Endodermal cell (in vitro differentiated cells): ENCODE measurements around the gene FCER2. TPM values are rescaled to one million over a fixed set of nuclear protein-coding genes. Genes with fewer than 3 reads are reported as not detected.

Source experiments
- DNase-seq: peaks from one replicate; pipeline ENCODE4 v3.0.0-alpha.2; 2017
- H3K27ac ChIP-seq: 2 replicates; pipeline ENCODE4 v1.5.1; 2013; ENCODE audit warnings: mild to moderate bottlenecking, low read depth, low read length, moderate library complexity
- H3K27me3 ChIP-seq: 2 replicates; pipeline ENCODE4 v1.6.1; 2013; ENCODE audit warnings: mild to moderate bottlenecking, low read length, moderate library complexity; ENCODE audit not compliant: insufficient read depth, control insufficient read depth, poor library complexity, severe bottlenecking
- H3K36me3 ChIP-seq: 2 replicates; pipeline ENCODE4 v1.7.0; 2013; ENCODE audit warnings: mild to moderate bottlenecking, low read length, moderate library complexity; ENCODE audit not compliant: control insufficient read depth, insufficient read depth
- H3K4me1 ChIP-seq: one replicate; pipeline ENCODE4 v1.7.0; 2013; ENCODE audit warnings: low read length; ENCODE audit not compliant: control insufficient read depth, insufficient read depth
- H3K4me3 ChIP-seq: 2 replicates; pipeline ENCODE4 v1.5.1; 2013; ENCODE audit warnings: mild to moderate bottlenecking, low read length, moderate library complexity
- H3K9ac ChIP-seq: 2 replicates; pipeline ENCODE4 v1.6.1; 2013; ENCODE audit warnings: mild to moderate bottlenecking, low read length, moderate library complexity; ENCODE audit not compliant: poor library complexity, severe bottlenecking; ENCODE audit errors: extremely low read depth
- H3K9me3 ChIP-seq: 2 replicates; pipeline ENCODE4 v1.6.1; 2013; ENCODE audit warnings: mild to moderate bottlenecking, low read length, moderate library complexity; ENCODE audit not compliant: control insufficient read depth
- H3K27ac Mint-ChIP-seq: 2 replicates; pipeline ENCODE4 v1.8.0; 2020; ENCODE audit warnings: mixed read lengths
- H3K27me3 Mint-ChIP-seq: 2 replicates; pipeline ENCODE4 v1.8.0; 2021; ENCODE audit warnings: mild to moderate bottlenecking, mixed read lengths; ENCODE audit not compliant: insufficient read depth
- H3K36me3 Mint-ChIP-seq: 2 replicates; pipeline ENCODE4 v1.8.0; 2020; ENCODE audit warnings: low read depth, mixed read lengths
- H3K4me1 Mint-ChIP-seq: 2 replicates; pipeline ENCODE4 v1.8.0; 2020; ENCODE audit warnings: mixed read lengths
- H3K4me3 Mint-ChIP-seq: 2 replicates; pipeline ENCODE4 v1.8.0; 2020; ENCODE audit warnings: mild to moderate bottlenecking, moderate library complexity, mixed read lengths
- H3K9me3 Mint-ChIP-seq: 2 replicates; pipeline ENCODE4 v1.8.0; 2020; ENCODE audit warnings: mild to moderate bottlenecking, mixed read lengths
- CTCF ChIP-seq: fragments of 200-600 bp; sonication (generic); conservative IDR thresholded peaks from 2 replicates; pipeline ENCODE4 v1.5.0; 2021; ENCODE audit warnings: antibody characterized with exemption, mild to moderate bottlenecking
- WGBS, 2 experiments: methylation state at CpG; one replicate each; pipeline versions ENCODE4 v1.1.5 to v1.1.7; 2013; ENCODE audit warnings: missing lambda C conversion rate in 2 of 2, mixed read lengths in 1 of 2; ENCODE audit not compliant: insufficient coverage in 1 of 2, insufficient read length in 1 of 2; 5-methylcytosine and 5-hydroxymethylcytosine counted together
- total RNA-seq, 2 donors: library from RNA; stranded (reverse); fragmentation: NEBNext Ultra II Directional in 1 of 2; extraction: Animal tissue kit (Norgen Biotek cat#: 25700) in 1 of 2; gene quantifications; 2 replicates in 1 of 2; 3 replicates in 1 of 2; pipeline ENCODE4 v1.2.1, GENCODE V29; 2021

FCER2 gene
- total RNA-seq, 2 donors from 2014 or later = not detected

GRCh38 chr19:7676376-7676775 lies 25.6 kb downstream of the FCER2 start:
- H3K9me3 Mint-ChIP-seq = peaks cover 7% of the 10 kb centered on the region
- H3K9me3 ChIP-seq = no peaks in the 10 kb centered on the region

GRCh38 chr19:7674010-7675005 lies 27.6 kb downstream of the FCER2 start:
- no peak for TF ChIP-seq CTCF

More at GRCh38 chr19:7676376-7676775, 25.6 kb downstream of the FCER2 start:
- WGBS, 2 experiments = 72 to 80% methylated on average over 2 to 7 of the region's 7 CpGs
- Histone ChIP-seq H3K27me3 (peaks cover 47% of the 10 kb centered on the region), H3K4me3 (no peak overlapping the region), H3K4me1 (no peaks in the 10 kb centered on the region), H3K36me3 (no peaks in the 10 kb centered on the region), H3K9ac (no peak overlapping the region), H3K27ac (no peak overlapping the region)
- no peak overlapping the region for H3K4me3 Mint-ChIP-seq
- H3K27me3 Mint-ChIP-seq = peaks cover 65% of the 10 kb centered on the region
- no peaks in the 10 kb centered on the region for H3K36me3 Mint-ChIP-seq
- no peak for DNase-seq
- H3K27ac Mint-ChIP-seq = no peak overlapping the region
- no peak for TF ChIP-seq CTCF
- no peaks in the 10 kb centered on the region for H3K4me1 Mint-ChIP-seq

GRCh38 chr19:7672522-7672921 lies 29.4 kb downstream of the FCER2 start:
- Mint-ChIP-seq H3K36me3 (no peaks in the 10 kb centered on the region), H3K4me1 (no peaks in the 10 kb centered on the region), H3K9me3 (peaks cover 7% of the 10 kb centered on the region), H3K27ac (no peak overlapping the region), H3K4me3 (no peak overlapping the region), H3K27me3 (peaks cover 87% of the 10 kb centered on the region)
- WGBS, 2 experiments = 52 to 58% methylated on average over 6 to 9 of the region's 9 CpGs
- Histone ChIP-seq H3K36me3 (no peaks in the 10 kb centered on the region), H3K9ac (no peak overlapping the region), H3K4me3 (no peak overlapping the region), H3K27ac (no peak overlapping the region), H3K27me3 (peaks cover 66% of the 10 kb centered on the region), H3K9me3 (no peaks in the 10 kb centered on the region), H3K4me1 (no peaks in the 10 kb centered on the region)
- TF ChIP-seq CTCF = no peak
- no peak for DNase-seq

More at GRCh38 chr19:7674010-7675005, 27.6 kb downstream of the FCER2 start:
- H3K27ac ChIP-seq = no peak overlapping the region
- H3K27ac Mint-ChIP-seq = no peak overlapping the region
- H3K9me3 ChIP-seq = no peaks in the 10 kb centered on the region
- peaks cover 82% of the 10 kb centered on the region for H3K27me3 Mint-ChIP-seq
- H3K36me3 Mint-ChIP-seq = no peaks in the 10 kb centered on the region
- H3K4me1 Mint-ChIP-seq = no peaks in the 10 kb centered on the region
- WGBS, 2 experiments = 47 to 65% methylated on average over 12 to 21 of the region's 21 CpGs
- no peak overlapping the region for H3K4me3 ChIP-seq
- peak; percentile 82 for DNase-seq
- H3K27me3 ChIP-seq = peaks cover 64% of the 10 kb centered on the region
- H3K4me3 Mint-ChIP-seq = no peak overlapping the region
- H3K9me3 Mint-ChIP-seq = peaks cover 7% of the 10 kb centered on the region
- no peak overlapping the region for H3K9ac ChIP-seq
- no peaks in the 10 kb centered on the region for H3K4me1 ChIP-seq
- no peaks in the 10 kb centered on the region for H3K36me3 ChIP-seq
